Activated CD4-positive, alpha-beta T cell treated with anti-CD3 and anti-CD28 coated beads, Interleukin-2, amount 10 ng/mL, durations not matched to agents 24 days and 14 days (primary cell): ENCODE data around the gene PNPLA6. TPM values are rescaled to one million over a fixed set of nuclear protein-coding genes. Genes with fewer than 3 reads are reported as not detected.

ENCODE experiments used
- DNase-seq: peaks from one replicate; pipeline ENCODE4 v3.0.0; 2022
- H3K27ac Mint-ChIP-seq: one replicate; pipeline ENCODE4 v1.8.0; 2022; ENCODE audit warnings: mild to moderate bottlenecking, mixed read lengths
- H3K27me3 Mint-ChIP-seq: one replicate; pipeline ENCODE4 v1.8.0; 2022; ENCODE audit warnings: mixed read lengths
- H3K36me3 Mint-ChIP-seq: one replicate; pipeline ENCODE4 v1.8.0; 2022; ENCODE audit warnings: low read depth, mild to moderate bottlenecking, mixed read lengths
- H3K4me1 Mint-ChIP-seq: one replicate; pipeline ENCODE4 v1.8.0; 2021; ENCODE audit warnings: mixed read lengths
- H3K4me3 Mint-ChIP-seq: one replicate; pipeline ENCODE4 v1.8.0; 2022; ENCODE audit warnings: mild to moderate bottlenecking, moderate library complexity, mixed read lengths
- H3K9me3 Mint-ChIP-seq: one replicate; pipeline ENCODE4 v1.8.0; 2021; ENCODE audit warnings: mixed read lengths
- intact Hi-C: fragments of 100-400 bp; cut with micrococcal nuclease; formaldehyde crosslinking; loops from one replicate; pipeline ENCODE4 v1.15.1; 2023
- total RNA-seq: library from RNA; stranded (reverse); gene quantifications from 2 replicates; pipeline ENCODE4 v1.2.3, GENCODE V29; 2022

PNPLA6 gene
- total RNA-seq, 1 donor from 2014 or later = 125 TPM

- intact Hi-C loops = no loop called here
- Mint-ChIP-seq H3K4me1 (peaks cover 8% of the 10 kb centered on the region), H3K27me3 (peaks cover 21% of the 10 kb centered on the region), H3K9me3 (no peaks in the 10 kb centered on the region), H3K27ac (no peak overlapping the region), H3K36me3 (no peaks in the 10 kb centered on the region), H3K4me3 (peak overlapping the region; percentile 57)
- no peak for DNase-seq
These were observed 29.7 kb upstream of the PNPLA6 start for GRCh38 chr19:7505682-7506384.

GRCh38 chr19:7506385-7507328 is 28.9 kb upstream of the PNPLA6 start:
- Mint-ChIP-seq H3K4me1 (peaks cover 8% of the 10 kb centered on the region), H3K36me3 (no peaks in the 10 kb centered on the region), H3K9me3 (no peaks in the 10 kb centered on the region), H3K4me3 (peak overlapping the region; percentile 28), H3K27me3 (peaks cover 16% of the 10 kb centered on the region), H3K27ac (no peak overlapping the region)
- intact Hi-C loops = no loop called here
- peak; percentile 84 for DNase-seq

GRCh38 chr19:7507884-7508283 is 27.6 kb upstream of the PNPLA6 start:
- H3K4me1 Mint-ChIP-seq = peaks cover 8% of the 10 kb centered on the region
- DNase-seq = peak; percentile 70
- no peak overlapping the region for H3K27ac Mint-ChIP-seq
- H3K9me3 Mint-ChIP-seq = no peaks in the 10 kb centered on the region
- H3K27me3 Mint-ChIP-seq = peaks cover 11% of the 10 kb centered on the region
- intact Hi-C loops = no loop called here
- H3K4me3 Mint-ChIP-seq = no peak overlapping the region
- H3K36me3 Mint-ChIP-seq = no peaks in the 10 kb centered on the region

GRCh38 chr19:7509625-7510024 is 25.9 kb upstream of the PNPLA6 start:
- H3K36me3 Mint-ChIP-seq = no peaks in the 10 kb centered on the region
- intact Hi-C loops = no loop called here
- H3K9me3 Mint-ChIP-seq = no peaks in the 10 kb centered on the region
- H3K4me1 Mint-ChIP-seq = peaks cover 8% of the 10 kb centered on the region
- H3K4me3 Mint-ChIP-seq = no peak overlapping the region
- H3K27me3 Mint-ChIP-seq = peaks cover 14% of the 10 kb centered on the region
- peak; percentile 71 for DNase-seq
- no peak overlapping the region for H3K27ac Mint-ChIP-seq

GRCh38 chr19:7512400-7512851 is 23.1 kb upstream of the PNPLA6 start:
- DNase-seq = no peak
- Mint-ChIP-seq H3K4me3 (no peak overlapping the region), H3K36me3 (no peaks in the 10 kb centered on the region), H3K27me3 (peaks cover 24% of the 10 kb centered on the region), H3K27ac (no peak overlapping the region), H3K9me3 (no peaks in the 10 kb centered on the region), H3K4me1 (peaks cover 7% of the 10 kb centered on the region)
- intact Hi-C loops = no loop called here

- Mint-ChIP-seq H3K4me1 (peaks cover 7% of the 10 kb centered on the region), H3K36me3 (peaks cover 1% of the 10 kb centered on the region), H3K27me3 (peaks cover 33% of the 10 kb centered on the region), H3K4me3 (peak overlapping the region; percentile 5), H3K27ac (no peak overlapping the region), H3K9me3 (no peaks in the 10 kb centered on the region)
- intact Hi-C loops = no loop called here
- no peak for DNase-seq
These were observed 21.5 kb upstream of the PNPLA6 start for GRCh38 chr19:7513809-7514642.

GRCh38 chr19:7515110-7515644 is 20.3 kb upstream of the PNPLA6 start:
- peak overlapping the region; percentile 76 for H3K27ac Mint-ChIP-seq

GRCh38 chr19:7515645-7516151 is 19.8 kb upstream of the PNPLA6 start, which contains the start of gene ZNF358:
ZNF358 (plus strand) TSS chr19:7516103; CDS start chr19:7519243, 3,140 bp downstream.
- Mint-ChIP-seq H3K4me1 (peaks cover 7% of the 10 kb centered on the region), H3K4me3 (peak within 1 kb of the TSS; percentile 78), H3K27me3 (peaks cover 33% of the 10 kb centered on the region), H3K27ac (peak within 1 kb of the TSS; percentile 76), H3K36me3 (peaks cover 1% of the 10 kb centered on the region), H3K9me3 (no peaks in the 10 kb centered on the region)
- intact Hi-C loops = no loop called here
- peak; percentile 81 for DNase-seq

More at GRCh38 chr19:7515110-7515644, 20.3 kb upstream of the PNPLA6 start:
- Mint-ChIP-seq H3K9me3 (no peaks in the 10 kb centered on the region), H3K27me3 (peaks cover 33% of the 10 kb centered on the region), H3K4me3 (peak overlapping the region; percentile 78), H3K36me3 (peaks cover 1% of the 10 kb centered on the region), H3K4me1 (peaks cover 7% of the 10 kb centered on the region)
- intact Hi-C loops = no loop called here
- DNase-seq = no peak

GRCh38 chr19:7516333-7516732 is 19.2 kb upstream of the PNPLA6 start:
- no peak for DNase-seq
- no peaks in the 10 kb centered on the region for H3K9me3 Mint-ChIP-seq
- peaks cover 33% of the 10 kb centered on the region for H3K27me3 Mint-ChIP-seq
- intact Hi-C loops = no loop called here
- H3K4me1 Mint-ChIP-seq = peaks cover 7% of the 10 kb centered on the region
- H3K4me3 Mint-ChIP-seq = peak overlapping the region; percentile 67
- H3K36me3 Mint-ChIP-seq = peaks cover 1% of the 10 kb centered on the region
- no peak overlapping the region for H3K27ac Mint-ChIP-seq

GRCh38 chr19:7516878-7517277 is 18.6 kb upstream of the PNPLA6 start:
- Mint-ChIP-seq H3K27ac (peak overlapping the region; percentile 34), H3K4me3 (peak overlapping the region; percentile 67), H3K9me3 (no peaks in the 10 kb centered on the region), H3K27me3 (peaks cover 34% of the 10 kb centered on the region), H3K4me1 (peaks cover 9% of the 10 kb centered on the region), H3K36me3 (peaks cover 2% of the 10 kb centered on the region)
- DNase-seq = no peak
- intact Hi-C loops = no loop called here

GRCh38 chr19:7519361-7520130 is 16.0 kb upstream of the PNPLA6 start:
- H3K36me3 Mint-ChIP-seq = peaks cover 5% of the 10 kb centered on the region
- no peak overlapping the region for H3K27ac Mint-ChIP-seq
- H3K4me1 Mint-ChIP-seq = peaks cover 16% of the 10 kb centered on the region
- intact Hi-C loops = loop anchor here (10.0 kb wide), 1 partner anchor 325 kb away; no protein-coding TSS in a partner anchor
- H3K27me3 Mint-ChIP-seq = peaks cover 29% of the 10 kb centered on the region
- H3K9me3 Mint-ChIP-seq = no peaks in the 10 kb centered on the region
- no peak overlapping the region for H3K4me3 Mint-ChIP-seq
- DNase-seq = no peak
